Common myeloid progenitor, CD34-positive (primary cell): ENCODE data around the gene PLPP2.

Source experiments
- CTCF ChIA-PET: fragments of 350-600 bp; sonication (Branson Sonifier 250); formaldehyde crosslinking; loops from one replicate; lab custom pipeline; 2021; ENCODE audit warnings: antibody characterized with exemption; lab: Charles Lee
- POLR2A ChIA-PET: fragments of 350-600 bp; sonication (Branson Sonifier 250); formaldehyde crosslinking; loops from one replicate; lab custom pipeline; 2021; ENCODE audit warnings: antibody characterized with exemption; lab: Charles Lee
- DNase-seq, 3 donors: peaks; one replicate each; pipeline versions ENCODE4 v3.0.0 to v3.0.0-alpha.2; 2013
- H3K27ac ChIP-seq, 2 experiments: 1 replicate in 1 of 2; 2 replicates in 1 of 2; pipeline ENCODE4 v1.7.0; 2013; ENCODE audit warnings: inconsistent platforms in 2 of 2, low read length in 2 of 2, mild to moderate bottlenecking in 2 of 2, low read depth in 1 of 2, moderate library complexity in 1 of 2; ENCODE audit not compliant: severe bottlenecking in 2 of 2, insufficient read depth in 1 of 2, poor library complexity in 1 of 2
- H3K27me3 ChIP-seq, 5 experiments: replicated peaks in 2 of 5; 1 replicate in 3 of 5; 2 replicates in 2 of 5; pipeline versions ENCODE4 v1.6.1 to v1.7.0; 2013; ENCODE audit warnings: low read length in 4 of 5, mild to moderate bottlenecking in 2 of 5, moderate library complexity in 2 of 5, inconsistent platforms in 1 of 5; ENCODE audit not compliant: insufficient read depth in 5 of 5, control insufficient read depth in 4 of 5
- H3K36me3 ChIP-seq, 4 experiments: 1 replicate in 2 of 4; 2 replicates in 2 of 4; pipeline versions ENCODE4 v1.6.1 to v1.7.0; 2013; ENCODE audit warnings: low read length in 3 of 4, control low read depth in 1 of 4, mild to moderate bottlenecking in 1 of 4; ENCODE audit not compliant: control insufficient read depth in 4 of 4, insufficient read depth in 4 of 4
- H3K4me1 ChIP-seq, 4 experiments: 1 replicate in 3 of 4; 2 replicates in 1 of 4; pipeline versions ENCODE4 v1.6.1 to v1.7.1; 2013; ENCODE audit warnings: low read length in 3 of 4, mild to moderate bottlenecking in 3 of 4, control low read depth in 1 of 4, inconsistent platforms in 1 of 4, moderate library complexity in 1 of 4; ENCODE audit not compliant: control insufficient read depth in 4 of 4, insufficient read depth in 4 of 4; ENCODE audit errors: control extremely low read depth in 1 of 4
- H3K4me3 ChIP-seq, 7 experiments: 1 replicate in 4 of 7; 2 replicates in 3 of 7; pipeline versions ENCODE4 v1.5.1 to v1.7.0; 2013; ENCODE audit warnings: mild to moderate bottlenecking in 7 of 7, low read length in 6 of 7, moderate library complexity in 6 of 7, inconsistent platforms in 2 of 7, low read depth in 2 of 7, control low read depth in 1 of 7; ENCODE audit not compliant: insufficient read depth in 4 of 7, control insufficient read depth in 1 of 7; ENCODE audit errors: extremely low read depth in 1 of 7
- H3K9me3 ChIP-seq, 5 experiments: 1 replicate in 4 of 5; 2 replicates in 1 of 5; pipeline versions ENCODE4 v1.6.1 to v1.7.1; 2013; ENCODE audit warnings: low read length in 4 of 5, mild to moderate bottlenecking in 2 of 5, inconsistent platforms in 1 of 5, low read depth in 1 of 5, moderate library complexity in 1 of 5; ENCODE audit not compliant: control insufficient read depth in 4 of 5, insufficient read depth in 2 of 5; ENCODE audit errors: control extremely low read depth in 1 of 5
- WGBS: methylation state at CpG from one replicate; pipeline ENCODE4 v1.1.5; 2013; ENCODE audit not compliant: insufficient coverage; 5-methylcytosine and 5-hydroxymethylcytosine counted together

The PLPP2 gene

DNA sequence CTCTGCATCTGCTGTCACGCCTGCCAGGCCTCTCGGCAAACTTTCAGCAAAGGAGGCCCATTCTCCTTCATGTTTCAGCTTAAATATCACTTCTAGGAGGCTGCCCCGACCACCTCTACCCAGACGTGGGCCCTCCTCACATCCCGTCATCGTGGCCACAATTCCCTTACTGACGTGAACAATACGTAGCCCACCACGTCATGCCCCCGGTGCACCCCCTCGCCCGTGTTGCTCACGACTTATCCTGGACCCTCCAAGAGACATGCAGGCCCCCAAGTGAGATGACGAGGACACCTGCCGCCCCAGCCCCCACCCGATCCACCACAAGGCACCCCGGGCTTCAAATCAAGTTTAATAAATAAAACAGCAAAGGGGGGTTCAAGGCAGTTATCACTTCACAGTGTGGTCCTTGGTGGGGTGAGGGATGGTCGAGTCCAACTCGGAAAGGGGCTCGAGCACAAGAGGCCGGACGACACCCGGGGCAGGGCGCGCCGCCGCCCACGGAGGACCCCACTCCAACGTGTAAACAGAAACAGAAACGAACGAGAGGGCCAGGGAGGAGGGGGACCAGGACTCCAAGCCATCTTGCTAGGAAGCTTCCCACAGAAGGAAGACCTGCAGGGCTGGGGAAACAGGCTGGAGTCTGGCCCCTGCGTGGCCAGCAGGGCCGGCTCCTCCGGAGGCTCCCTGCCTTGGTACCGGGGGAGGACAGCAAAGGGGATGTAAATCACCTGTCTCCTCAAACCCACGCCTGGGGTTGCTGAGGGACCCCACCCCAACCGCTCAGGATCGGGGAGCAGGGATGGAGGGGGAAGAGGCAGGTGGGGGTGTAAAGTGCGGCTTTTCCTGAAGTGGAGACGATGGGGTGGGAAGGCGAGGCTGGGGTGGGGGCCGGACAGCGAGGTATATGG lies 14.3 kb upstream of the PLPP2 start:
- Histone ChIP-seq H3K27me3 (no peaks in the 10 kb centered on the region), H3K9me3 (no peaks in the 10 kb centered on the region), H3K4me3 (no peak overlapping the region), H3K36me3 (peaks cover 0 to 48% (median 29%) of the 10 kb centered on the region in 4 experiments), H3K4me1 (no peaks in the 10 kb centered on the region), H3K27ac (no peak overlapping the region)
- CTCF ChIA-PET, result interaction anchor here (1.1 kb wide), 1 partner anchor 77 kb away, joined by 3 read pairs; no protein-coding TSS in a partner anchor
- 99% methylated on average over 27 of the region's 43 CpGs for WGBS
- no peak for DNase-seq
- POLR2A ChIA-PET, result no interaction called here

DNA sequence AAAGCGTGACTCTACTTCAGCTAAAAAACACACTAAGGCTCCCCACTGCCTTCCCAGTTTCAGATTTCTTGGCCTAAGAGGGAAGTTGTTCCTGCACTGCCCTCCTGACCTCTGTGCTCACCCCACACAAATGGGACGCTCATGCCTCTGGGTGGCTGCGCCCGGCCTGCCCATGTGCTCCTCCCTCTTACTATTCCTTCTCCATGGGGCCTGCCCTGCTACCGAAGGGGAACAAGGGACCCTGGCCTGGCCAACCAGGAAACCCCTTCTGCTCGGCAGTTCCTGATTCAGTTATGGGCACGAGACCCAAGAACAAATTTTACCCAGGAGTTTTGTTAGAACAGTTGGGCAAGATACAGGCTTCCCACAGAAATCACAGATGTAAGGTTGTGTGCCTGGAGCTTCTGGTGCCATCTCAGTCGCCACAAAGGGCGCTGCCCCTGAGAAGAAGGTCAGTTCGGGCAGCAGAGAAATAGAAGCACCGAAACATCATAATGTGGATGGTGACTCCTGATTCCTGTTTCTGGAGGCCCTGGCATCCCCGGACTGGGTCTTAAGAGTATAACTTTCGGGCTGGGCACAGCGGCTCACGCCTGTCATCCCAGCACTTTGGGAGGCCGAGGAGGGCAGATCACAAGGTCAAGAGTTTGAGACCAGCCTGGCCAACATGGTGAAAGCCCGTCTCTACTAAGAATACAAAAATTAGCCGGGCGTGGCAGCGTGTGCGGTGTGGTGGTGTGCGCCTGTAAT lies 5.4 kb upstream of the PLPP2 start:
- H3K27ac ChIP-seq, result no peak overlapping the region
- WGBS, result 72% methylated on average over 20 of the region's 22 CpGs
- H3K4me3 ChIP-seq, result no peak overlapping the region
- peaks cover 0 to 11% (median 0%) of the 10 kb centered on the region in 5 experiments for H3K9me3 ChIP-seq
- peaks cover 0 to 40% (median 17%) of the 10 kb centered on the region in 5 experiments for H3K27me3 ChIP-seq
- ChIA-PET POLR2A (no interaction called here), CTCF (interaction anchor here (0.9 to 1.9 kb wide), 3 partner anchors 17 to 214 kb away, joined by 3 to 5 read pairs (median 4); no protein-coding TSS in a partner anchor)
- H3K36me3 ChIP-seq, result no peaks in the 10 kb centered on the region
- peaks cover 0 to 9% (median 4%) of the 10 kb centered on the region in 4 experiments for H3K4me1 ChIP-seq
- no peak for DNase-seq

DNA sequence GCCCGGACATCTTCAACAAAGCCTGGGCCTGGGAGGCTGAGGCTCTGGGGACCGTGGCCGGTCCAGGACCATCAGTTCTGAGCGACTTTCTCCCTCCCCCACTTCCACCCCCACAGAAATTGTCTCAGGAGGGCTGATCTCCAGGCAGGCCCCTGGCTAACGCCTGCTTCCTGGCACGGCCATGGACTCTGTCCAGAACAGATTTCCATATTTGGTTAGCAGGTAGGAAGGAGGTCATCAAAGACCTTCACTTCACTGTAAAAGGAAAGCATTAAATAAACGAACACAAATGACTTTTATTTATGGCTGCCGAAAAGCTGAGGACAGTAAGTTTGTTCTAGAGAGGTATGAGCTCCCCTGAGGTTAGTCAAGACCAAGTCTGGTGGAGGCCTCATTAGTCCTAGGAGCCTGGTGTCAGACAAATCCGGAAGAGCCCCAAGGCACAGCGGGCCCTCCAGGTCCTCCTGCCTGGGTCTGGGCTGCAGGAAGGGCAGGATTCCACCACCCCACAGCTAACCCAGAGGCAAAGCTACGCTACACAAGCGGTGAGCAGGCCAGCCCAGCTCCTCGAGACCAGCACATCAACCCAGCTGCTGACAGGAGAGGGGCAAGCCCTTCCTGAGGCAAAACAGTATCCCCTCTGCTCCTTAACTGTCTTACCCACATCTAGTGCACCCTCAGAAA lies 4.6 kb upstream of the PLPP2 start:
- Histone ChIP-seq H3K36me3 (no peaks in the 10 kb centered on the region), H3K27me3 (peaks cover 0 to 46% (median 17%) of the 10 kb centered on the region in 5 experiments), H3K9me3 (peaks cover 0 to 11% (median 0%) of the 10 kb centered on the region in 5 experiments), H3K27ac (no peak overlapping the region), H3K4me3 (no peak overlapping the region), H3K4me1 (peaks cover 0 to 12% (median 7%) of the 10 kb centered on the region in 4 experiments)
- ChIA-PET POLR2A (no interaction called here), CTCF (interaction anchor here (0.9 to 1.9 kb wide), 4 partner anchors 15 to 215 kb away, joined by 3 to 5 read pairs (median 4); no protein-coding TSS in a partner anchor)
- 76% methylated on average over 10 of the region's 13 CpGs for WGBS
- no peak for DNase-seq

DNA sequence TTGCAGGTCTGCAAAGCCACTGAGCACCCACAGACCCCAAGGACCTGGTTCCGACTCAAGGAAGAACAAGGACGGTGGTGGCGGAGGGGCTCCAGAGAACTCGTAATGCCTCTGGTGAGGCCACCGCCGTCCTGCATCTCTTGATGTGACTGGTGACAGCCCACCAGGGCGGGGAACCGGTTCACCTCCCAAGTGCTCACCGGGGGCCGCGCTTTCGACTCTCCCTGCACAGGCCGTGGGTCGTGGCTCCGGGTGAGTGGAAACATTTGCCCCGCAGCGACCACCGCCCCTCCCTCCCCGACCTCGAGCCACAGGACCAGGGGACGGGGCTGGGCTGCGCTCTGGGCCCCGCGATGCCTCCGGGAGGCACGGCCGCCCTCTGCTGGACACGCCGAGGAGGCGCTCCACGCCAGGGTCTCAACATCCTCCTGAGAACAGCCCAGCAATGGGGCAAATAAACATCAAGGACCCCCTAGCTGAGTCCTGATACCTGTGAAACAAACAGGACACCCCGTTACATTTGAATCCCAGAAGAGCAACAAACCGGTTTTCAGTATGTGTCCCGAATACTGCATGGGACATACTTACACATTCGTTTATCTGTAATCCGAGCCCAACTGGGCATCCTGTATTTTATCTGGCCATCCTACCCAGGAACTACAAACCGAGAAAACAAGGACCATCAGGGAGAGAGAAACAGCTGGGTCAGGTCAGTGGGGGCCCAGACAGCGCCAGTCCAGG lies 3.9 kb upstream of the PLPP2 start:
- peak overlapping the region in 2 of 7 experiments; percentile 12 to 36 for H3K4me3 ChIP-seq
- ChIA-PET POLR2A (no interaction called here), CTCF (interaction anchor here (1.5 to 1.9 kb wide), 3 partner anchors 15 to 215 kb away, joined by 3 to 5 read pairs (median 4); no protein-coding TSS in a partner anchor)
- peaks cover 0 to 19% (median 12%) of the 10 kb centered on the region in 4 experiments for H3K4me1 ChIP-seq
- no peaks in the 10 kb centered on the region for H3K36me3 ChIP-seq
- 14% methylated on average over 36 of the region's 38 CpGs for WGBS
- H3K9me3 ChIP-seq, result peaks cover 0 to 11% (median 0%) of the 10 kb centered on the region in 5 experiments
- H3K27me3 ChIP-seq, result peaks cover 0 to 53% (median 21%) of the 10 kb centered on the region in 5 experiments
- DNase-seq, result peak in 2 of 3 donors; percentile 52 to 58
- no peak overlapping the region for H3K27ac ChIP-seq

GRCh38 chr19:294341-294945 lies 3.2 kb upstream of the PLPP2 start:
- H3K4me1 ChIP-seq, result peaks cover 0 to 22% (median 13%) of the 10 kb centered on the region in 4 experiments
- H3K4me3 ChIP-seq, result no peak overlapping the region
- CTCF ChIA-PET, result interaction anchor here (1.5 to 1.9 kb wide), 2 partner anchors 16 to 216 kb away, joined by 4 to 5 read pairs; no protein-coding TSS in a partner anchor
- DNase-seq, result no peak
- 13% methylated on average over 23 of the region's 29 CpGs for WGBS
- H3K36me3 ChIP-seq, result no peaks in the 10 kb centered on the region
- POLR2A ChIA-PET, result no interaction called here
- H3K27ac ChIP-seq, result no peak overlapping the region
- peaks cover 0 to 11% (median 0%) of the 10 kb centered on the region in 5 experiments for H3K9me3 ChIP-seq
- peaks cover 0 to 60% (median 24%) of the 10 kb centered on the region in 5 experiments for H3K27me3 ChIP-seq
